ENCODE data around the gene MYOG. TPM values are rescaled to one million over a fixed set of nuclear protein-coding genes. Genes with fewer than 3 reads are reported as not detected.

Gene MYOG
- total RNA-seq, 1 experiment from 2014 or later: not detected

DNA sequence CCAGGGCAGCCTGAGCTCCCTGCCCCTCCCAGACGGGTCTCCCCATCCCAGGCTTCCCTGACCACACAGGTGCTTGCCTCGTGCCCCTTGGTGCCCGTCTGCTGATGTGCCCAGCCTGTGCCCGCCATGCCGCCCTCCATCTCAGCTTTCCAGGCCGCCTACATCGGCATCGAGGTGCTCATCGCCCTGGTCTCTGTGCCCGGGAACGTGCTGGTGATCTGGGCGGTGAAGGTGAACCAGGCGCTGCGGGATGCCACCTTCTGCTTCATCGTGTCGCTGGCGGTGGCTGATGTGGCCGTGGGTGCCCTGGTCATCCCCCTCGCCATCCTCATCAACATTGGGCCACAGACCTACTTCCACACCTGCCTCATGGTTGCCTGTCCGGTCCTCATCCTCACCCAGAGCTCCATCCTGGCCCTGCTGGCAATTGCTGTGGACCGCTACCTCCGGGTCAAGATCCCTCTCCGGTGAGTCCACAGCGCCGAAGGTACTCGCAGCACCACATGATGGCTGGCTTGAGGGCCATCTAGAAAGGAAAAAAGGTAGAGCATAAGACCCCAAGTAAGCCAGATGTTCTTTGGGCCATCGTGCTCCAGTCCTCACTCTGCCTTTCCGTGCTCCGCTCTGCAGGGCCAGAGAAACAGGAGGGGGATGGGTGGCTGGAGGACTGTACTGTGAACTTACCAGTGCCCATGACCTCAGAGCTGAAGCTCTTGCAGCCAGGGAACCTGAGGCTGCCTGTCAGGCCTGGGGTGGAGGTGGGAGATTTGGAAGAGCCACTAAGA lies 43.1 kb upstream of the MYOG start:
- peak; percentile 26 for DNase-seq
- no peaks in the 10 kb centered on the region for H3K79me2 ChIP-seq (ENCODE audit: insufficient read depth, low read length)
- H3K23ac ChIP-seq (ENCODE audit: insufficient read length, low read depth, low read length): no peak overlapping the region
- H4K91ac ChIP-seq (ENCODE audit: insufficient read length, low read depth, low read length): no peak overlapping the region
- no peak overlapping the region for H2AK5ac ChIP-seq (ENCODE audit: insufficient read length, low read length)
- peaks cover 29 to 46% of the 10 kb centered on the region in 2 experiments for H3K4me1 Mint-ChIP-seq
- no peak overlapping the region for H3K27ac ChIP-seq (ENCODE audit: insufficient read length, low read depth, low read length)
- no peak overlapping the region for H3T11ph ChIP-seq (ENCODE audit: low read length)
- peaks cover 7% of the 10 kb centered on the region for H3K23me2 ChIP-seq (ENCODE audit: insufficient read length, low read depth, low read length, poor library complexity, severe bottlenecking)
- H2BK120ac ChIP-seq (ENCODE audit: low read depth, low read length, poor library complexity, severe bottlenecking): no peak overlapping the region
- H3K27ac Mint-ChIP-seq: no peak overlapping the region
- H3K14ac ChIP-seq (ENCODE audit: insufficient read depth, low read length): no peak overlapping the region
- H4K8ac ChIP-seq (replicated peaks; ENCODE audit: insufficient read length, low read depth, low read length): no peak overlapping the region
- no peak overlapping the region for H2AFZ ChIP-seq (ENCODE audit: low read length)
- peaks cover 2% of the 10 kb centered on the region; the same call in 1 of the 2 replicates for H3K4me1 ChIP-seq (ENCODE audit: insufficient read depth, low read length)
- WGBS (ENCODE audit: extremely low coverage, insufficient read length, low lambda C conversion rate): no CpG with 5 or more reads among the region's 29 CpGs
- H3K4ac ChIP-seq (ENCODE audit: low read depth, low read length): no peak overlapping the region
- no peak overlapping the region for H2BK5ac ChIP-seq (ENCODE audit: insufficient read length, low read length)
- no peaks in the 10 kb centered on the region; a peak in 1 of 5 replicates for H3K9me3 Mint-ChIP-seq
- H3K79me1 ChIP-seq (ENCODE audit: insufficient read depth, low read depth, low read length, poor library complexity, severe bottlenecking): no peaks in the 10 kb centered on the region
- peak overlapping the region; percentile 62 to 83; a peak in 4 of 5 replicates for H3K4me3 Mint-ChIP-seq
- no peak overlapping the region for H3K9ac ChIP-seq (ENCODE audit: extremely low read depth, insufficient read length, low read length)
- H2BK15ac ChIP-seq (ENCODE audit: low read depth, low read length): no peak overlapping the region
- no peaks in the 10 kb centered on the region for H3K9me3 ChIP-seq (ENCODE audit: control insufficient read depth, low read depth, low read length)
- no peak overlapping the region for H4K5ac ChIP-seq (ENCODE audit: insufficient read length, low read depth, low read length)
- peaks cover 58% of the 10 kb centered on the region for H3K27me3 Mint-ChIP-seq (ENCODE audit: low read depth)
- H3K36me3 Mint-ChIP-seq (ENCODE audit: insufficient read depth in 1 of 3, low read depth in 3 of 3): no peaks in the 10 kb centered on the region
- H3K56ac ChIP-seq (ENCODE audit: insufficient read length, low read depth, low read length): no peak overlapping the region
- TF ChIP-seq, protein P1, sequence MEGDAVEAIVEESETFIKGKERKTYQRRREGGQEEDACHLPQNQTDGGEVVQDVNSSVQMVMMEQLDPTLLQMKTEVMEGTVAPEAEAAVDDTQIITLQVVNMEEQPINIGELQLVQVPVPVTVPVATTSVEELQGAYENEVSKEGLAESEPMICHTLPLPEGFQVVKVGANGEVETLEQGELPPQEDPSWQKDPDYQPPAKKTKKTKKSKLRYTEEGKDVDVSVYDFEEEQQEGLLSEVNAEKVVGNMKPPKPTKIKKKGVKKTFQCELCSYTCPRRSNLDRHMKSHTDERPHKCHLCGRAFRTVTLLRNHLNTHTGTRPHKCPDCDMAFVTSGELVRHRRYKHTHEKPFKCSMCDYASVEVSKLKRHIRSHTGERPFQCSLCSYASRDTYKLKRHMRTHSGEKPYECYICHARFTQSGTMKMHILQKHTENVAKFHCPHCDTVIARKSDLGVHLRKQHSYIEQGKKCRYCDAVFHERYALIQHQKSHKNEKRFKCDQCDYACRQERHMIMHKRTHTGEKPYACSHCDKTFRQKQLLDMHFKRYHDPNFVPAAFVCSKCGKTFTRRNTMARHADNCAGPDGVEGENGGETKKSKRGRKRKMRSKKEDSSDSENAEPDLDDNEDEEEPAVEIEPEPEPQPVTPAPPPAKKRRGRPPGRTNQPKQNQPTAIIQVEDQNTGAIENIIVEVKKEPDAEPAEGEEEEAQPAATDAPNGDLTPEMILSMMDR (conservative IDR thresholded peaks at IDR 0.05): no peak
- no peak overlapping the region for H3K4me2 ChIP-seq (ENCODE audit: insufficient read depth, insufficient read length, low read length)
- no peak overlapping the region for H2BK12ac ChIP-seq (ENCODE audit: insufficient read length, low read depth, low read length)
- H4K20me1 ChIP-seq (ENCODE audit: control insufficient read depth, insufficient read depth, insufficient read length): no peaks in the 10 kb centered on the region
- no peaks in the 10 kb centered on the region; the same call in 1 of the 2 replicates for H3K27me3 ChIP-seq (ENCODE audit: insufficient read depth, low read length)
- H2BK20ac ChIP-seq (ENCODE audit: low read depth, low read length, poor library complexity, severe bottlenecking): no peak overlapping the region
- H3K18ac ChIP-seq (ENCODE audit: insufficient read length, low read depth, low read length): no peak overlapping the region
